DOHH2 (cell line): ENCODE data around the gene PRPS2.

Experiments used
- H3F3A ChIP-seq: fragments of 200-600 bp; sonication (generic), shearing (Covaris generic); 2 replicates; pipeline ENCODE4 v1.6.0; 2016; ENCODE audit warnings: antibody characterized with exemption, mild to moderate bottlenecking; ENCODE audit not compliant: control insufficient read depth, insufficient read depth
- H3K27ac ChIP-seq: fragments of 200-600 bp; sonication (generic); 2 replicates; pipeline ENCODE4 v1.5.1; 2014; ENCODE audit warnings: low read depth, mild to moderate bottlenecking, low read length, moderate library complexity
- H3K27me3 ChIP-seq: fragments of 200-600 bp; sonication (generic); 2 replicates; pipeline ENCODE4 v1.6.1; 2014; ENCODE audit warnings: mild to moderate bottlenecking, low read length, mixed read lengths; ENCODE audit not compliant: control insufficient read depth
- H3K36me3 ChIP-seq: fragments of 200-600 bp; sonication (generic); 2 replicates; pipeline ENCODE4 v1.6.1; 2014; ENCODE audit warnings: mild to moderate bottlenecking, low read length, moderate library complexity, mixed read lengths; ENCODE audit not compliant: control insufficient read depth
- H3K4me1 ChIP-seq: fragments of 200-600 bp; sonication (generic); 2 replicates; pipeline ENCODE4 v1.6.1; 2014; ENCODE audit warnings: mild to moderate bottlenecking, low read length, mixed read lengths; ENCODE audit not compliant: control insufficient read depth
- H3K4me2 ChIP-seq: fragments of 200-600 bp; sonication (generic); 2 replicates; pipeline ENCODE4 v1.6.0; 2014; ENCODE audit warnings: mild to moderate bottlenecking, low read length, moderate library complexity
- H3K4me3 ChIP-seq: fragments of 200-600 bp; sonication (generic); 2 replicates; pipeline ENCODE4 v1.5.1; 2014; ENCODE audit warnings: mild to moderate bottlenecking, low read length, mixed read lengths
- H3K79me2 ChIP-seq: fragments of 200-600 bp; sonication (generic); 2 replicates; pipeline ENCODE4 v1.6.1; 2014; ENCODE audit warnings: mild to moderate bottlenecking, low read length, mixed read lengths; ENCODE audit not compliant: control insufficient read depth
- H3K9me2 ChIP-seq: fragments of 200-600 bp; sonication (generic); replicated peaks from 2 replicates; pipeline ENCODE4 v1.6.1; 2014; ENCODE audit warnings: mild to moderate bottlenecking, low read length, mixed read lengths; ENCODE audit not compliant: control insufficient read depth
- H3K9me3 ChIP-seq: fragments of 200-600 bp; sonication (generic); 2 replicates; pipeline ENCODE4 v1.6.1; 2014; ENCODE audit warnings: antibody characterized with exemption, low read length, mixed read lengths; ENCODE audit not compliant: control insufficient read depth, insufficient read depth
- H4K20me1 ChIP-seq: fragments of 200-600 bp; sonication (generic); 2 replicates; pipeline ENCODE4 v1.6.0; 2014; ENCODE audit warnings: low read depth, mild to moderate bottlenecking, antibody characterized with exemption, low read length, moderate library complexity; ENCODE audit not compliant: control insufficient read depth, insufficient read depth
- EZH2phosphoT487 ChIP-seq: fragments of 200-600 bp; sonication (generic); IDR thresholded peaks from 2 replicates; pipeline ENCODE4 v1.6.1; 2017; ENCODE audit warnings: borderline replicate concordance, mild to moderate bottlenecking, antibody characterized with exemption, low read length, moderate library complexity, mixed read lengths
- TF ChIP-seq, protein P1 (sequence below): fragments of 200-600 bp; sonication (generic); IDR thresholded peaks from one replicate; pipeline ENCODE4 v1.5.1; 2014; ENCODE audit warnings: antibody characterized with exemption, mild to moderate bottlenecking, low read depth, low read length; ENCODE audit not compliant: poor library complexity, severe bottlenecking

Gene PRPS2

DNA sequence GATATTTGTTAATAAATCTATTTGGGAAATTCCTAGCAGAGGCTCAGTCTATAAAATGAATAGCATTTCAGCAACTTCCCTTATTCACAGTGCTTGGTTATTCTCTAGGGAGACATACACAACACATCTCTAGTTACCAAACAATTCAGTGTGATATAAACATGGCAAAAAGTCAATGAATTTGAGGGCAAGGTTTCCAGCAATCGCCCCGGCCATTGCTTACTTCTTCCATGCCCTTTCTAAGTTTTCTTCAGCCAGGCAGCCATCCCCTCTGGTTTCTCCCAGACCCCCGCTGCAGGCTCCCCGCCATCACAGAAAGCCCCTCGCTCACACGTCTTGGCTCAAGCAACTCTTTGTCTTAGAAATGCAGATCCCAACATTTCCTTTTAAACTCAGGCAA, 80.0 kb downstream of the PRPS2 start:
- TF ChIP-seq, protein P1, sequence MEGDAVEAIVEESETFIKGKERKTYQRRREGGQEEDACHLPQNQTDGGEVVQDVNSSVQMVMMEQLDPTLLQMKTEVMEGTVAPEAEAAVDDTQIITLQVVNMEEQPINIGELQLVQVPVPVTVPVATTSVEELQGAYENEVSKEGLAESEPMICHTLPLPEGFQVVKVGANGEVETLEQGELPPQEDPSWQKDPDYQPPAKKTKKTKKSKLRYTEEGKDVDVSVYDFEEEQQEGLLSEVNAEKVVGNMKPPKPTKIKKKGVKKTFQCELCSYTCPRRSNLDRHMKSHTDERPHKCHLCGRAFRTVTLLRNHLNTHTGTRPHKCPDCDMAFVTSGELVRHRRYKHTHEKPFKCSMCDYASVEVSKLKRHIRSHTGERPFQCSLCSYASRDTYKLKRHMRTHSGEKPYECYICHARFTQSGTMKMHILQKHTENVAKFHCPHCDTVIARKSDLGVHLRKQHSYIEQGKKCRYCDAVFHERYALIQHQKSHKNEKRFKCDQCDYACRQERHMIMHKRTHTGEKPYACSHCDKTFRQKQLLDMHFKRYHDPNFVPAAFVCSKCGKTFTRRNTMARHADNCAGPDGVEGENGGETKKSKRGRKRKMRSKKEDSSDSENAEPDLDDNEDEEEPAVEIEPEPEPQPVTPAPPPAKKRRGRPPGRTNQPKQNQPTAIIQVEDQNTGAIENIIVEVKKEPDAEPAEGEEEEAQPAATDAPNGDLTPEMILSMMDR, result no peak
- no peak for TF ChIP-seq EZH2phosphoT487
- Histone ChIP-seq H3K4me3 (no peak overlapping the region), H3K9me2 (no peaks in the 10 kb centered on the region), H4K20me1 (no peaks in the 10 kb centered on the region), H3K9me3 (no peaks in the 10 kb centered on the region), H3K79me2 (no peaks in the 10 kb centered on the region), H3F3A (no peaks in the 10 kb centered on the region), H3K27me3 (no peaks in the 10 kb centered on the region), H3K27ac (no peak overlapping the region), H3K4me2 (0 out of 2 replicates have a peak overlapping the region, but pooled peaks have one; percentile 13), H3K36me3 (peaks cover 5% of the 10 kb centered on the region; the same call in 1 of the 2 replicates), H3K4me1 (peaks cover 57% of the 10 kb centered on the region)

DNA sequence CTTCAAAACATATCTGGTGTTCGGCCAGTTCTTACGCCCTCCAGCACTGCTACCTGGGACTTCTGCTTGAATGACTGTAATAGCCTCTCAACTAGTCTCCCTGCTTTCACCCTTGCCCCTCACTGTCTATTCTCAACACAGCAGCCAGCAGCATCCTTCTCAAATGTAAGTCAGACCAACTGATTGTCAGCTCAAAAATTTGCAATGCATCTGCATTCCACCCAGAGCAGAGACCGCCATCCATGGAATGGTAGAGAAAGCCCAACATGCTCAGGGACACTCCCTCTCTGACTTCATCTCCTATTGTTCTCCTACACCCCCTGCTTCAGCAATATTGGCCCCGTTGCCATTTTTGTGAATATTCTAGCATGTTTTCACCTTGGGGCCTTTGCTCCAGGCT, 81.5 kb downstream of the PRPS2 start:
- peaks cover 5% of the 10 kb centered on the region; the same call in 1 of the 2 replicates for H3K36me3 ChIP-seq
- H3K4me1 ChIP-seq, result peaks cover 42% of the 10 kb centered on the region
- H3K4me2 ChIP-seq, result no peak overlapping the region
- no peak overlapping the region for H3K27ac ChIP-seq
- H3K79me2 ChIP-seq, result no peaks in the 10 kb centered on the region
- H3K27me3 ChIP-seq, result no peaks in the 10 kb centered on the region
- H3K9me3 ChIP-seq, result no peaks in the 10 kb centered on the region
- H3F3A ChIP-seq, result no peaks in the 10 kb centered on the region
- no peak for TF ChIP-seq EZH2phosphoT487
- TF ChIP-seq, protein P1, result no peak
- H4K20me1 ChIP-seq, result no peaks in the 10 kb centered on the region
- H3K4me3 ChIP-seq, result no peak overlapping the region
- no peaks in the 10 kb centered on the region for H3K9me2 ChIP-seq
